Natural killer cell (primary cell): Measurements from ENCODE around the gene KLK14. TPM values are rescaled to one million over a fixed set of nuclear protein-coding genes. Genes with fewer than 3 reads are reported as not detected.

Experiments used
- ATAC-seq, 3 donors: fragments of 150-1000 bp in 2 of 3; fragments of 200-7000 bp in 1 of 3; cut with Tn5 transposase; 1 replicate in 1 of 3; 2 replicates in 2 of 3; pipeline ENCODE4 v1.10.0; 2021; ENCODE audit warnings: mild to moderate bottlenecking in 2 of 3, moderate library complexity in 2 of 3
- DNase-seq, 2 donors: peaks; one replicate each; pipeline versions ENCODE4 v3.0.0 to v3.0.0-alpha.2; 2013 to 2021; ENCODE audit warnings: mixed read lengths in 1 of 2
- H3K27ac ChIP-seq: one replicate; pipeline ENCODE4 v1.5.1; 2013; ENCODE audit warnings: mild to moderate bottlenecking, low read length
- H3K27me3 ChIP-seq: one replicate; pipeline ENCODE4 v1.6.1; 2013; ENCODE audit warnings: low read length; ENCODE audit not compliant: control insufficient read depth, insufficient read depth
- H3K36me3 ChIP-seq: one replicate; pipeline ENCODE4 v1.6.1; 2013; ENCODE audit warnings: low read length; ENCODE audit not compliant: control insufficient read depth, insufficient read depth
- H3K4me1 ChIP-seq: one replicate; pipeline ENCODE4 v1.6.1; 2013; ENCODE audit warnings: low read length; ENCODE audit not compliant: control insufficient read depth, insufficient read depth
- H3K4me3 ChIP-seq: one replicate; pipeline ENCODE4 v1.5.1; 2013; ENCODE audit warnings: low read length
- H3K9me3 ChIP-seq: one replicate; pipeline ENCODE4 v1.6.1; 2013; ENCODE audit warnings: low read length; ENCODE audit not compliant: control insufficient read depth, insufficient read depth
- H3K27ac Mint-ChIP-seq, 2 donors: one replicate each; pipeline ENCODE4 v1.8.0; 2022; ENCODE audit warnings: mild to moderate bottlenecking in 2 of 2, mixed read lengths in 2 of 2, moderate library complexity in 1 of 2
- H3K27me3 Mint-ChIP-seq, 2 donors: one replicate each; pipeline ENCODE4 v1.8.0; 2022; ENCODE audit warnings: low read depth in 2 of 2, mixed read lengths in 2 of 2
- H3K36me3 Mint-ChIP-seq: one replicate; pipeline ENCODE4 v1.8.0; 2022; ENCODE audit warnings: mixed read lengths
- H3K4me1 Mint-ChIP-seq, 2 donors: one replicate each; pipeline ENCODE4 v1.8.0; 2022; ENCODE audit warnings: mixed read lengths in 2 of 2
- H3K4me3 Mint-ChIP-seq: one replicate; pipeline ENCODE4 v1.8.0; 2022; ENCODE audit warnings: mild to moderate bottlenecking, moderate library complexity, mixed read lengths
- H3K9me3 Mint-ChIP-seq, 2 donors: one replicate each; pipeline ENCODE4 v1.8.0; 2022; ENCODE audit warnings: mixed read lengths in 2 of 2
- WGBS: methylation state at CpG from one replicate; pipeline ENCODE4 v1.1.7; 2013; ENCODE audit warnings: missing lambda C conversion rate; ENCODE audit not compliant: insufficient coverage; 5-methylcytosine and 5-hydroxymethylcytosine counted together
- intact Hi-C: fragments of 100-400 bp; cut with micrococcal nuclease; formaldehyde crosslinking; loops from one replicate; pipeline ENCODE4 v1.14.2; 2022
- total RNA-seq, 4 donors: library from RNA; stranded (reverse); fragments of 120-200 nt in 1 of 4; gene quantifications; one replicate each; pipeline versions ENCODE4 v1.2.3 to v1.2.4, GENCODE V29; 2013 to 2022
- TF ChIP-seq, protein P1 (sequence below): fragments of 200-600 bp; IDR thresholded peaks from one replicate; pipeline ENCODE4 v1.8.0; 2022; ENCODE audit warnings: antibody characterized with exemption

KLK14 gene, protein sequence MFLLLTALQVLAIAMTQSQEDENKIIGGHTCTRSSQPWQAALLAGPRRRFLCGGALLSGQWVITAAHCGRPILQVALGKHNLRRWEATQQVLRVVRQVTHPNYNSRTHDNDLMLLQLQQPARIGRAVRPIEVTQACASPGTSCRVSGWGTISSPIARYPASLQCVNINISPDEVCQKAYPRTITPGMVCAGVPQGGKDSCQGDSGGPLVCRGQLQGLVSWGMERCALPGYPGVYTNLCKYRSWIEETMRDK
- 1 to 10 TPM in 2 of 3 donors, under 1 TPM in 1; 0.64 to 1.3 (median 1.1) TPM for total RNA-seq
- 0.18 TPM for total RNA-seq (2013)

DNA sequence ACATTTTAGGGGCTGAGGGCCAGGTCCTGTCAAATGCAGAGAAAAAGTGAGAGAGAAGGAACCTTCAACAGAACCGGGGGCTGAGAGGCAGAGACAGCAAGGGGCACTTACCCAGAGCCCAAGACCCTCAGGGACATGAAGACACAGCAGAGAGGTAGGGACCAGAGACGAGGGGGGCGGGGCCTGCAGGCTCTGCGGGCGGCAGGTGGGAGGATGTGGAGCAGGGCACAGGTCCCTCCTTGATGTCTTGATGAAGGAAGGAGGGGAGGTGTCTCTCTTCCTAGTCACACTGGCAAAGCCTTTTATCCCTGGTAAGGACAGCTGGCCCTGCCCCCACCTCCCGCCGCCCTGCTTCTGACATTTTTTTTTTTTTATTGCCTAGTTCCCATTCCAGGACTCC, at the start of gene KLK14:
Gene KLK14 (minus strand): TSS at position 277 of the 400 bp plus-strand sequence. CDS start 273 bp downstream, at position 4.
- H3K9me3 ChIP-seq, result no peaks in the 10 kb centered on the region
- TF ChIP-seq, protein P1, sequence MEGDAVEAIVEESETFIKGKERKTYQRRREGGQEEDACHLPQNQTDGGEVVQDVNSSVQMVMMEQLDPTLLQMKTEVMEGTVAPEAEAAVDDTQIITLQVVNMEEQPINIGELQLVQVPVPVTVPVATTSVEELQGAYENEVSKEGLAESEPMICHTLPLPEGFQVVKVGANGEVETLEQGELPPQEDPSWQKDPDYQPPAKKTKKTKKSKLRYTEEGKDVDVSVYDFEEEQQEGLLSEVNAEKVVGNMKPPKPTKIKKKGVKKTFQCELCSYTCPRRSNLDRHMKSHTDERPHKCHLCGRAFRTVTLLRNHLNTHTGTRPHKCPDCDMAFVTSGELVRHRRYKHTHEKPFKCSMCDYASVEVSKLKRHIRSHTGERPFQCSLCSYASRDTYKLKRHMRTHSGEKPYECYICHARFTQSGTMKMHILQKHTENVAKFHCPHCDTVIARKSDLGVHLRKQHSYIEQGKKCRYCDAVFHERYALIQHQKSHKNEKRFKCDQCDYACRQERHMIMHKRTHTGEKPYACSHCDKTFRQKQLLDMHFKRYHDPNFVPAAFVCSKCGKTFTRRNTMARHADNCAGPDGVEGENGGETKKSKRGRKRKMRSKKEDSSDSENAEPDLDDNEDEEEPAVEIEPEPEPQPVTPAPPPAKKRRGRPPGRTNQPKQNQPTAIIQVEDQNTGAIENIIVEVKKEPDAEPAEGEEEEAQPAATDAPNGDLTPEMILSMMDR, result no peak
- ATAC-seq (no peak), DNase-seq (no peak)
- H3K27me3 ChIP-seq, result no peaks in the 10 kb centered on the region
- no peak within 1 kb of the TSS for H3K27ac Mint-ChIP-seq
- no peak within 1 kb of the TSS for H3K4me3 ChIP-seq
- H3K4me3 Mint-ChIP-seq, result no peak within 1 kb of the TSS
- 57% methylated on average over 7 of the region's 7 CpGs for WGBS
- peaks cover 0 to 4% of the 10 kb centered on the region in 2 donors for H3K4me1 Mint-ChIP-seq
- H3K9me3 Mint-ChIP-seq, result no peaks in the 10 kb centered on the region
- H3K4me1 ChIP-seq, result no peaks in the 10 kb centered on the region
- H3K36me3 Mint-ChIP-seq, result no peaks in the 10 kb centered on the region
- H3K36me3 ChIP-seq, result no peaks in the 10 kb centered on the region
- H3K27ac ChIP-seq, result no peak within 1 kb of the TSS
- H3K27me3 Mint-ChIP-seq, result peaks cover 9 to 12% of the 10 kb centered on the region in 2 donors
- intact Hi-C loops, result no loop called here

DNA sequence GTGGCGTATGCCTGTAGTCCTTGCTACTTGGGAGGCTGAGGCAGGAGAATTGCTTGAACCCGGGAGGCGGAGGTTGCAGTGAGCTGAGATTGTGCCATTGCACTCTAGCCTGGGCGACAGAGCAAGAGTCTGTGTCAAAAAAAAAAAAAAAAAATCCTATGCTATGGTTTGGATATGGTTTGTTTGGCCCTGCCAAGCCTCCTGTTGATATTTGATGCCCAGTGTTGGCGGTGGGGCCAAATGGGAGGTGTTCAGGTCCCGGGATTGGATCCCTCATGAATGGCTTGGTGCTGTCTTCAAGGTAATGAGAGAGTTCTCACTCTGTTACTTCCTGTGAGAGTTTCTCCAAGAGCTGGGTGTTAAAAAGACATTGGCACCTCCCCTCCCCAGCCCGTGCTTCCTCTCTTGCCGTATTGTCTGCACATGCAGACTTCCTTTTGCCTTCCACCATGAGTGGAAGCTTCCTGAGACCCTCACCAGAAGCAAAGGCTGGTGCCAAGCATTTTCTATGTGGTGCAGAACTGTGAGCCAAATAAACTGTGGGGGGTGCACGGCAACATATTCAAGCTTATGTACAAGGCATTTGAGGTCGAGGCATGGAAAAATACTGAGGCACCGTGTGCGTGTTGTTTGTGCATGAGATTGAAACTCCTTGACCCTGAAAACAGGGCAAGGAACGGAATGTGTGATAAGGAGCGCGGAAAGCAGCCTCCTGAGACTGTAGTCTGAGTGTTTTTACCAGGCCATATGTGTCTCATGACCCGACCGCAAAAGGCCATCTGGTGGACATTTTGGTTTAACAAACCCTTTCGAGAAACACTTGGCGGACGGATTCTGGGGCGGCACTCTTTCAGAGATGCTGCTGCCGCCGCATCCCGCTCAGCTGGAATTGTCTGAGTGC, 49.3 kb upstream of the KLK14 start:
- peaks cover 5% of the 10 kb centered on the region for H3K36me3 ChIP-seq
- H3K27me3 ChIP-seq, result no peaks in the 10 kb centered on the region
- H3K27ac ChIP-seq, result peak overlapping the region; percentile 50
- no peaks in the 10 kb centered on the region for H3K9me3 ChIP-seq
- DNase-seq, result peak in 1 of 2 donors; percentile 67
- Mint-ChIP-seq H3K36me3 (no peaks in the 10 kb centered on the region), H3K9me3 (no peaks in the 10 kb centered on the region), H3K27me3 (no peaks in the 10 kb centered on the region), H3K4me1 (peaks cover 84 to 86% of the 10 kb centered on the region in 2 donors), H3K27ac (peak overlapping the region; percentile 89 to 93), H3K4me3 (peak overlapping the region; percentile 84)
- intact Hi-C loops, result loop anchor here (1.0 to 5.0 kb wide), 2 partner anchors 13 to 235 kb away; partner anchors contain the start of genes CLDND2 and ETFB
- TF ChIP-seq, protein P1, result no peak
- no peak overlapping the region for H3K4me3 ChIP-seq
- 23% methylated on average over 24 of the region's 24 CpGs for WGBS
- H3K4me1 ChIP-seq, result peaks cover 84% of the 10 kb centered on the region
- peak; percentile 81 to 94 (median 86) for ATAC-seq

DNA sequence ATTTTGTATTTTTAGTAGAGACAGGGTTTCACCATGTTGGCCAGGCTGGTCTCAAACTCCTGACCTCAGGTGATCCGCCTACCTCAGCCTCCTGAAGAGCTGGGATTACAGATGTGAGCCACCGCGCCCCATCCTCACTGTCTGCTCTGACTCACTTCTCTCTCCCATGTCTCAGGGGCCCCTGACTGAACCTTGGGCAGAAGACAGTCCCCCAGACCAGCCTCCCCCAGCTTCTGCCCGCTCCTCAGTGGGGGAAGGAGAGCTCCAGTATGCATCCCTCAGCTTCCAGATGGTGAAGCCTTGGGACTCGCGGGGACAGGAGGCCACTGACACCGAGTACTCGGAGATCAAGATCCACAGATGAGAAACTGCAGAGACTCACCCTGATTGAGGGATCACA, 47.0 kb upstream of the KLK14 start:
- peak overlapping the region; percentile 88 for H3K4me3 Mint-ChIP-seq
- peaks cover 76 to 86% of the 10 kb centered on the region in 2 donors for H3K4me1 Mint-ChIP-seq
- H3K27ac Mint-ChIP-seq, result peak overlapping the region; percentile 94 to 96
- TF ChIP-seq, protein P1, result no peak
- ATAC-seq (no peak), DNase-seq (no peak)
- peaks cover 91% of the 10 kb centered on the region for H3K4me1 ChIP-seq
- no peaks in the 10 kb centered on the region for H3K36me3 Mint-ChIP-seq
- no peaks in the 10 kb centered on the region for H3K27me3 ChIP-seq
- no peaks in the 10 kb centered on the region for H3K9me3 Mint-ChIP-seq
- no peaks in the 10 kb centered on the region for H3K9me3 ChIP-seq
- no peaks in the 10 kb centered on the region for H3K27me3 Mint-ChIP-seq
- WGBS, result 92% methylated on average over 8 of the region's 8 CpGs
- peaks cover 5% of the 10 kb centered on the region for H3K36me3 ChIP-seq
- intact Hi-C loops, result loop anchor here (5.0 kb wide), 1 partner anchor 238 kb away; the partner anchor contains the start of genes CLDND2 and ETFB
- H3K4me3 ChIP-seq, result no peak overlapping the region
- H3K27ac ChIP-seq, result peak overlapping the region; percentile 34
